Measurements from ENCODE around the gene TANGO6.

DNA sequence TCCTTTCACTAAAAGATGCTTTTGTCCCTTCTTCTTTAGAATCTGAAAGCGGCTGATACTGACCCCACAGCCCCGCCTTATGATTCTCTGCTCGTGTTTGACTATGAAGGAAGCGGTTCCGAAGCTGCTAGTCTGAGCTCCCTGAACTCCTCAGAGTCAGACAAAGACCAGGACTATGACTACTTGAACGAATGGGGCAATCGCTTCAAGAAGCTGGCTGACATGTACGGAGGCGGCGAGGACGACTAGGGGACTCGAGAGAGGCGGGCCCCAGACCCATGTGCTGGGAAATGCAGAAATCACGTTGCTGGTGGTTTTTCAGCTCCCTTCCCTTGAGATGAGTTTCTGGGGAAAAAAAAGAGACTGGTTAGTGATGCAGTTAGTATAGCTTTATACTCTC is 10.1 kb upstream of the TANGO6 start:
- TF ChIP-seq, protein P1, sequence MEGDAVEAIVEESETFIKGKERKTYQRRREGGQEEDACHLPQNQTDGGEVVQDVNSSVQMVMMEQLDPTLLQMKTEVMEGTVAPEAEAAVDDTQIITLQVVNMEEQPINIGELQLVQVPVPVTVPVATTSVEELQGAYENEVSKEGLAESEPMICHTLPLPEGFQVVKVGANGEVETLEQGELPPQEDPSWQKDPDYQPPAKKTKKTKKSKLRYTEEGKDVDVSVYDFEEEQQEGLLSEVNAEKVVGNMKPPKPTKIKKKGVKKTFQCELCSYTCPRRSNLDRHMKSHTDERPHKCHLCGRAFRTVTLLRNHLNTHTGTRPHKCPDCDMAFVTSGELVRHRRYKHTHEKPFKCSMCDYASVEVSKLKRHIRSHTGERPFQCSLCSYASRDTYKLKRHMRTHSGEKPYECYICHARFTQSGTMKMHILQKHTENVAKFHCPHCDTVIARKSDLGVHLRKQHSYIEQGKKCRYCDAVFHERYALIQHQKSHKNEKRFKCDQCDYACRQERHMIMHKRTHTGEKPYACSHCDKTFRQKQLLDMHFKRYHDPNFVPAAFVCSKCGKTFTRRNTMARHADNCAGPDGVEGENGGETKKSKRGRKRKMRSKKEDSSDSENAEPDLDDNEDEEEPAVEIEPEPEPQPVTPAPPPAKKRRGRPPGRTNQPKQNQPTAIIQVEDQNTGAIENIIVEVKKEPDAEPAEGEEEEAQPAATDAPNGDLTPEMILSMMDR (IDR thresholded peaks at IDR 0.05): no peak
- no peak for TF ChIP-seq POLR2A (IDR thresholded peaks at IDR 0.05)
